ENCODE results near the gene CCDC6.

CCDC6 gene

GRCh38 chr10:59805014-59805413 lies 101.3 kb downstream of the CCDC6 start:
- ChIA-PET POLR2A (no interaction called here), CTCF (interaction anchor here (1.0 to 15.1 kb wide), 7 partner anchors 13 to 177 kb away, joined by 3 to 183 read pairs (median 5); partner anchors contain the start of gene CCDC6)
- no peak overlapping the region for H3K27ac ChIP-seq (ENCODE audit: insufficient read depth in 1 of 2, low read depth in 1 of 2, low read length in 2 of 2, poor library complexity in 1 of 2, severe bottlenecking in 2 of 2)
- no peaks in the 10 kb centered on the region for H3K9me3 ChIP-seq (ENCODE audit: control extremely low read depth in 1 of 5, control insufficient read depth in 4 of 5, insufficient read depth in 2 of 5, low read depth in 1 of 5, low read length in 4 of 5)
- H3K36me3 ChIP-seq (ENCODE audit: control insufficient read depth in 4 of 4, insufficient read depth in 4 of 4, low read length in 3 of 4), result peaks cover 23 to 77% (median 46%) of the 10 kb centered on the region in 4 experiments
- no peak overlapping the region for H3K4me3 ChIP-seq (ENCODE audit: control insufficient read depth in 1 of 7, extremely low read depth in 1 of 7, insufficient read depth in 4 of 7, low read depth in 2 of 7, low read length in 6 of 7)
- 75% methylated on average over 5 of the region's 6 CpGs for whole genome bisulfite sequencing (ENCODE audit: insufficient coverage)
- H3K27me3 ChIP-seq (replicated peaks in 2 of 5; ENCODE audit: control insufficient read depth in 4 of 5, insufficient read depth in 5 of 5, low read length in 4 of 5), result no peaks in the 10 kb centered on the region
- H3K4me1 ChIP-seq (ENCODE audit: control extremely low read depth in 1 of 4, control insufficient read depth in 4 of 4, insufficient read depth in 4 of 4, low read length in 3 of 4), result peaks cover 13 to 32% (median 20%) of the 10 kb centered on the region in 4 experiments
- DNase-seq, result peak; percentile 52 to 71 (median 62)

- CTCF ChIA-PET, result interaction anchor here (1.1 to 15.1 kb wide), 4 partner anchors 21 to 176 kb away, joined by 4 to 183 read pairs (median 6); partner anchors contain the start of gene CCDC6
- Histone ChIP-seq H3K4me1 (ENCODE audit: control extremely low read depth in 1 of 4, control insufficient read depth in 4 of 4, insufficient read depth in 4 of 4, low read length in 3 of 4) (peaks cover 13 to 31% (median 19%) of the 10 kb centered on the region in 4 experiments), H3K9me3 (ENCODE audit: control extremely low read depth in 1 of 5, control insufficient read depth in 4 of 5, insufficient read depth in 2 of 5, low read depth in 1 of 5, low read length in 4 of 5) (no peaks in the 10 kb centered on the region), H3K36me3 (ENCODE audit: control insufficient read depth in 4 of 4, insufficient read depth in 4 of 4, low read length in 3 of 4) (peaks cover 22 to 77% (median 45%) of the 10 kb centered on the region in 4 experiments), H3K27ac (ENCODE audit: insufficient read depth in 1 of 2, low read depth in 1 of 2, low read length in 2 of 2, poor library complexity in 1 of 2, severe bottlenecking in 2 of 2) (no peak overlapping the region), H3K27me3 (replicated peaks in 2 of 5; ENCODE audit: control insufficient read depth in 4 of 5, insufficient read depth in 5 of 5, low read length in 4 of 5) (no peaks in the 10 kb centered on the region), H3K4me3 (ENCODE audit: control insufficient read depth in 1 of 7, extremely low read depth in 1 of 7, insufficient read depth in 4 of 7, low read depth in 2 of 7, low read length in 6 of 7) (no peak overlapping the region)
- DNase-seq, result no peak
- 100% methylated on average over 3 of the region's 4 CpGs for WGBS (ENCODE audit: insufficient coverage)
- POLR2A ChIA-PET, result interaction anchor here (0.6 kb wide), 1 partner anchor 102 kb away, joined by 5 read pairs; the partner anchor contains the start of gene CCDC6
Observed at GRCh38 chr10:59804220-59804619, 102.1 kb downstream of the CCDC6 start.

- no peak overlapping the region for H3K4me3 ChIP-seq (ENCODE audit: control insufficient read depth in 1 of 7, extremely low read depth in 1 of 7, insufficient read depth in 4 of 7, low read depth in 2 of 7, low read length in 6 of 7)
- H3K4me1 ChIP-seq (ENCODE audit: control extremely low read depth in 1 of 4, control insufficient read depth in 4 of 4, insufficient read depth in 4 of 4, low read length in 3 of 4), result peaks cover 9 to 26% (median 17%) of the 10 kb centered on the region in 4 experiments
- H3K27me3 ChIP-seq (replicated peaks in 2 of 5; ENCODE audit: control insufficient read depth in 4 of 5, insufficient read depth in 5 of 5, low read length in 4 of 5), result no peaks in the 10 kb centered on the region
- peak overlapping the region in 1 of 2 experiments; percentile 62 for H3K27ac ChIP-seq (ENCODE audit: insufficient read depth in 1 of 2, low read depth in 1 of 2, low read length in 2 of 2, poor library complexity in 1 of 2, severe bottlenecking in 2 of 2)
- DNase-seq, result peak in 2 of 3 donors; percentile 45 to 87
- H3K9me3 ChIP-seq (ENCODE audit: control extremely low read depth in 1 of 5, control insufficient read depth in 4 of 5, insufficient read depth in 2 of 5, low read depth in 1 of 5, low read length in 4 of 5), result no peaks in the 10 kb centered on the region
- WGBS (ENCODE audit: insufficient coverage), result no CpG with 5 or more reads among the region's 1 CpG
- ChIA-PET POLR2A (interaction anchor here (0.6 kb wide), 1 partner anchor 103 kb away, joined by 5 read pairs; the partner anchor contains the start of gene CCDC6), CTCF (interaction anchor here (1.0 to 15.1 kb wide), 3 partner anchors 17 to 176 kb away, joined by 3 to 183 read pairs (median 6); no protein-coding TSS in a partner anchor)
- H3K36me3 ChIP-seq (ENCODE audit: control insufficient read depth in 4 of 4, insufficient read depth in 4 of 4, low read length in 3 of 4), result peaks cover 23 to 74% (median 45%) of the 10 kb centered on the region in 4 experiments
Observed at GRCh38 chr10:59803714-59804113, 102.6 kb downstream of the CCDC6 start.

- H3K4me3 ChIP-seq (ENCODE audit: control insufficient read depth in 1 of 7, extremely low read depth in 1 of 7, insufficient read depth in 4 of 7, low read depth in 2 of 7, low read length in 6 of 7), result no peak overlapping the region
- H3K36me3 ChIP-seq (ENCODE audit: control insufficient read depth in 4 of 4, insufficient read depth in 4 of 4, low read length in 3 of 4), result peaks cover 28 to 75% (median 50%) of the 10 kb centered on the region in 4 experiments
- 100% methylated on average over 2 of the region's 2 CpGs for WGBS (ENCODE audit: insufficient coverage)
- DNase-seq, result no peak
- ChIA-PET POLR2A (no interaction called here), CTCF (interaction anchor here (1.0 to 15.1 kb wide), 3 partner anchors 17 to 173 kb away, joined by 3 to 183 read pairs (median 4); no protein-coding TSS in a partner anchor)
- peaks cover 0 to 3% (median 0%) of the 10 kb centered on the region in 5 experiments for H3K9me3 ChIP-seq (ENCODE audit: control extremely low read depth in 1 of 5, control insufficient read depth in 4 of 5, insufficient read depth in 2 of 5, low read depth in 1 of 5, low read length in 4 of 5)
- H3K27ac ChIP-seq (ENCODE audit: insufficient read depth in 1 of 2, low read depth in 1 of 2, low read length in 2 of 2, poor library complexity in 1 of 2, severe bottlenecking in 2 of 2), result no peak overlapping the region
- no peaks in the 10 kb centered on the region for H3K27me3 ChIP-seq (replicated peaks in 2 of 5; ENCODE audit: control insufficient read depth in 4 of 5, insufficient read depth in 5 of 5, low read length in 4 of 5)
- H3K4me1 ChIP-seq (ENCODE audit: control extremely low read depth in 1 of 4, control insufficient read depth in 4 of 4, insufficient read depth in 4 of 4, low read length in 3 of 4), result peaks cover 4 to 15% (median 8%) of the 10 kb centered on the region in 4 experiments
Observed at GRCh38 chr10:59801171-59801570, 105.2 kb downstream of the CCDC6 start.

GRCh38 chr10:59799421-59799820 lies 106.9 kb downstream of the CCDC6 start:
- Histone ChIP-seq H3K27me3 (replicated peaks in 2 of 5; ENCODE audit: control insufficient read depth in 4 of 5, insufficient read depth in 5 of 5, low read length in 4 of 5) (no peaks in the 10 kb centered on the region), H3K4me3 (ENCODE audit: control insufficient read depth in 1 of 7, extremely low read depth in 1 of 7, insufficient read depth in 4 of 7, low read depth in 2 of 7, low read length in 6 of 7) (no peak overlapping the region), H3K36me3 (ENCODE audit: control insufficient read depth in 4 of 4, insufficient read depth in 4 of 4, low read length in 3 of 4) (peaks cover 16 to 62% (median 43%) of the 10 kb centered on the region in 4 experiments), H3K4me1 (ENCODE audit: control extremely low read depth in 1 of 4, control insufficient read depth in 4 of 4, insufficient read depth in 4 of 4, low read length in 3 of 4) (peaks cover 4 to 15% (median 8%) of the 10 kb centered on the region in 4 experiments), H3K27ac (ENCODE audit: insufficient read depth in 1 of 2, low read depth in 1 of 2, low read length in 2 of 2, poor library complexity in 1 of 2, severe bottlenecking in 2 of 2) (no peak overlapping the region), H3K9me3 (ENCODE audit: control extremely low read depth in 1 of 5, control insufficient read depth in 4 of 5, insufficient read depth in 2 of 5, low read depth in 1 of 5, low read length in 4 of 5) (peaks cover 0 to 3% (median 0%) of the 10 kb centered on the region in 5 experiments)
- 90% methylated on average over 1 of the region's 1 CpG for WGBS (ENCODE audit: insufficient coverage)
- ChIA-PET CTCF (interaction anchor here (1.3 to 15.1 kb wide), 3 partner anchors 10 to 171 kb away, joined by 4 to 183 read pairs (median 14); no protein-coding TSS in a partner anchor), POLR2A (no interaction called here)
- no peak for DNase-seq

GRCh38 chr10:59793919-59794318 lies 112.4 kb downstream of the CCDC6 start:
- Histone ChIP-seq H3K4me1 (ENCODE audit: control extremely low read depth in 1 of 4, control insufficient read depth in 4 of 4, insufficient read depth in 4 of 4, low read length in 3 of 4) (no peaks in the 10 kb centered on the region), H3K27me3 (replicated peaks in 2 of 5; ENCODE audit: control insufficient read depth in 4 of 5, insufficient read depth in 5 of 5, low read length in 4 of 5) (no peaks in the 10 kb centered on the region), H3K4me3 (ENCODE audit: control insufficient read depth in 1 of 7, extremely low read depth in 1 of 7, insufficient read depth in 4 of 7, low read depth in 2 of 7, low read length in 6 of 7) (no peak overlapping the region), H3K36me3 (ENCODE audit: control insufficient read depth in 4 of 4, insufficient read depth in 4 of 4, low read length in 3 of 4) (peaks cover 21 to 70% (median 44%) of the 10 kb centered on the region in 4 experiments), H3K9me3 (ENCODE audit: control extremely low read depth in 1 of 5, control insufficient read depth in 4 of 5, insufficient read depth in 2 of 5, low read depth in 1 of 5, low read length in 4 of 5) (peaks cover 0 to 3% (median 0%) of the 10 kb centered on the region in 5 experiments), H3K27ac (ENCODE audit: insufficient read depth in 1 of 2, low read depth in 1 of 2, low read length in 2 of 2, poor library complexity in 1 of 2, severe bottlenecking in 2 of 2) (no peak overlapping the region)
- ChIA-PET POLR2A (no interaction called here), CTCF (interaction anchor here (0.5 to 1.5 kb wide), 4 partner anchors 14 to 698 kb away, joined by 3 to 4 read pairs (median 3); partner anchors contain the start of gene SLC16A9)
- no CpG with 5 or more reads among the region's 2 CpGs for WGBS (ENCODE audit: insufficient coverage)
- DNase-seq, result no peak

- no peak overlapping the region for H3K4me3 ChIP-seq (ENCODE audit: control insufficient read depth in 1 of 7, extremely low read depth in 1 of 7, insufficient read depth in 4 of 7, low read depth in 2 of 7, low read length in 6 of 7)
- whole genome bisulfite sequencing (ENCODE audit: insufficient coverage), result 100% methylated on average over 5 of the region's 13 CpGs
- H3K36me3 ChIP-seq (ENCODE audit: control insufficient read depth in 4 of 4, insufficient read depth in 4 of 4, low read length in 3 of 4), result peaks cover 18 to 68% (median 39%) of the 10 kb centered on the region in 4 experiments
- CTCF ChIA-PET, result interaction anchor here (1.2 to 1.5 kb wide), 2 partner anchors 38 to 84 kb away, joined by 3 read pairs; partner anchors contain the start of gene SLC16A9
- DNase-seq, result no peak
- POLR2A ChIA-PET, result no interaction called here
- no peaks in the 10 kb centered on the region for H3K4me1 ChIP-seq (ENCODE audit: control extremely low read depth in 1 of 4, control insufficient read depth in 4 of 4, insufficient read depth in 4 of 4, low read length in 3 of 4)
- H3K27me3 ChIP-seq (replicated peaks in 2 of 5; ENCODE audit: control insufficient read depth in 4 of 5, insufficient read depth in 5 of 5, low read length in 4 of 5), result no peaks in the 10 kb centered on the region
- peaks cover 0 to 3% (median 0%) of the 10 kb centered on the region in 5 experiments for H3K9me3 ChIP-seq (ENCODE audit: control extremely low read depth in 1 of 5, control insufficient read depth in 4 of 5, insufficient read depth in 2 of 5, low read depth in 1 of 5, low read length in 4 of 5)
- no peak overlapping the region for H3K27ac ChIP-seq (ENCODE audit: insufficient read depth in 1 of 2, low read depth in 1 of 2, low read length in 2 of 2, poor library complexity in 1 of 2, severe bottlenecking in 2 of 2)
Observed at GRCh38 chr10:59792812-59793211, 113.5 kb downstream of the CCDC6 start.
